ENCODE measurements around the gene EHHADH. TPM values are rescaled to one million over a fixed set of nuclear protein-coding genes. Genes with fewer than 3 reads are reported as not detected.

EHHADH gene
- total RNA-seq, 2 donors from 2014 or later, result 0.90 to 1.1 TPM

DNA sequence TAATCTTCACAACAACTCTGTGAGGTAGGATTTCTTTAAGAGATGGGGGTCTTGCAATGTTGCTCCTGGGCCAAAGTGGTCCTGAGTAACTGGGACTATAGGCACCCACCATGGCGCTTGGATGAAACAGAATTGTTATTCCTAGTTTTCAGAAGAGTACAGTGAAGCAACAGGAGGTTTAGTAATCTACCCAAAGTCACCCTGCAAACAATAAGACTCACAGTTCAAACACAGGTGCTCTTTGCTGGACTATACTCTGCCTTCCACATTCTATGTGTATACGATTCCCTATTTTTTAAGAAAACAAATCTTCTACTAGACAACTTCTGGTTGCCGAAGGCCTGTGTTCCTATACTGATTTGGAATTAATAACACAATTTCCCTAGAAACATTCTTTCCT is 109.1 kb downstream of the EHHADH start:
- Mint-ChIP-seq H3K27me3 (peaks cover 14% of the 10 kb centered on the region), H3K36me3 (ENCODE audit: low read depth) (no peaks in the 10 kb centered on the region), H3K4me1 (no peaks in the 10 kb centered on the region), H3K27ac (no peak overlapping the region), H3K4me3 (no peak overlapping the region)
- no peaks in the 10 kb centered on the region for H3K9me3 ChIP-seq (ENCODE audit: control insufficient read depth, low read length, poor library complexity, severe bottlenecking)
- DNase-seq (no peak), ATAC-seq (no peak)

Other genes with a start within 250 kb of the EHHADH start
- gene C3orf70, start 101.0 kb downstream of the EHHADH start, total RNA-seq, result under 1 TPM in 1 of 2 donors, not detected in 1; 0.08 TPM
- 1 to 10 TPM; 6.8 to 8.1 TPM for gene MAP3K13, start 109.1 kb upstream of the EHHADH start, total RNA-seq
- gene TMEM41A, start 245.0 kb upstream of the EHHADH start, total RNA-seq, result 10 to 100 TPM; 20.6 to 23.4 TPM